ENCODE results near the gene GRAP2.

GRAP2 gene

DNA sequence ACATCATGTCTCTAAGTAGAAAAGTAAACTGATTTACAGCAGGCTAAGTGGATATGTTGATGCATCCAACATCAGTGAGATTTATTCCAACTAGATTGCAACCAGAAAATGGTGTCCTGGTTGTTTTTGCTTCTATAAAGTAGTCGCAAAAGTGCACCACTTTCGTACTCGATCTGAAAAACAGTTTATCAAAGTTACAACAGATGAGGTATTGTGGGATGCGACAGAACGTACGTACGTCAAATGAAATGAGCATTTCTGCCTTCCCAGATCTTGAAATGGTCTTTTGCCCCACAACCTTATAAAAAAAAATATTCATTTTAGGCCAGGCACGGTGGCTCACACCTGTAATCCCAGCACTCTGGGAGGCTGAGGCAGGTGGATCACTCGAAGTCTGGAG lies 13.7 kb downstream of the GRAP2 start:
- TF ChIP-seq CTCF (IDR thresholded peaks at IDR 0.05; ENCODE audit: low read depth, low read length, missing control alignments), result no peak
- in situ Hi-C loops (cut with HindIII; ENCODE audit: low sequenced_read_pairs), result no loop called here
- H3K4me3 ChIP-seq (ENCODE audit: low read depth, low read length), result no peak overlapping the region
- DNase-seq (ENCODE audit: low read depth), result no peak

DNA sequence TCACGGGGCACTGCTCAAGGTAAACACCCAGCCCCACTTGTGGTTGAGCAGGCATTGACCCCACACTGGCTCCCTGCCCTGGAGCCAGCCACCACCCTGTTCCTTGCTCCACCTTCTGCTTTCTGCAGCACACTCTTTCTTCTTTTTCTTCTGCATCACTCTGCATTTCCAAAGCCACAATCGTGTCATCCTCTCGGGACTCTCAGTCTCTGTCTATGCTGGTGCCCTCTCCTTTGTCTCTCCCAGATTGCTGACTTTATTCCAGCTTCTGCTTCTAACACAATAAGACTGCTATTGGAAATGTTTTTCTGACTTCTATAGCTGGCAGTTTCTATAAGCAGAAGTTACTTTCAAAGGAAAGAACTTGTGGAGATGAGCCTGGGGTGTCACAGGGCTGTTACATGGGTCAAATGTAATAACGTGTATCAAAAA lies 14.4 kb downstream of the GRAP2 start:
- no peak overlapping the region for H3K4me3 ChIP-seq (ENCODE audit: low read depth, low read length)
- no peak for TF ChIP-seq CTCF (IDR thresholded peaks at IDR 0.05; ENCODE audit: low read depth, low read length, missing control alignments)
- DNase-seq (ENCODE audit: low read depth), result no peak
- in situ Hi-C loops (cut with HindIII; ENCODE audit: low sequenced_read_pairs), result no loop called here

GRCh38 chr22:39916496-39916895 lies 15.6 kb downstream of the GRAP2 start:
- H3K4me3 ChIP-seq (ENCODE audit: low read depth, low read length), result no peak overlapping the region
- no peak for TF ChIP-seq CTCF (IDR thresholded peaks at IDR 0.05; ENCODE audit: low read depth, low read length, missing control alignments)
- DNase-seq (ENCODE audit: low read depth), result no peak
- in situ Hi-C loops (cut with HindIII; ENCODE audit: low sequenced_read_pairs), result no loop called here

DNA sequence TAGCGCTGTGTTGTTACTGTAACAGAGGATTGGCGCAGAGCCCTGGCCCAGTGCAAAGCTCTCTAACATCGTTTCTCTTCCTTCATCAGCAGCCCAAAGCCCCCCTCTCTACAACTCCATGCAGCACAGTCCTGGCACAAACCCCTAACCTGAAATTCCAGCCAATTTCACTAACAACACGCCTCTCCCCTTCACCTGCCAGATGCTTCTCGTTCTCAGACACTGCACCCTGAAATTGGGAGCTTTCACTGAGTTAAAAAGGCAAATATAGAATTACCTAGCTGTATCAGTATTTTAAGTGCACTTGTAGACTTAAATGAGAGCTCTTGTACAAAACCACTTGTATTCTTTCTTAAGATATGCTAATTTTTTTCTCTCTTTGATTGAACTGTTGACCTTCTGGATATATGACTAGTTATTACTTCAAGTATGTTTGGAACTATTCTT lies 16.3 kb downstream of the GRAP2 start:
- in situ Hi-C loops (cut with HindIII; ENCODE audit: low sequenced_read_pairs), result no loop called here
- no peak overlapping the region for H3K4me3 ChIP-seq (ENCODE audit: low read depth, low read length)
- no peak for DNase-seq (ENCODE audit: low read depth)
- TF ChIP-seq CTCF (IDR thresholded peaks at IDR 0.05; ENCODE audit: low read depth, low read length, missing control alignments), result no peak

DNA sequence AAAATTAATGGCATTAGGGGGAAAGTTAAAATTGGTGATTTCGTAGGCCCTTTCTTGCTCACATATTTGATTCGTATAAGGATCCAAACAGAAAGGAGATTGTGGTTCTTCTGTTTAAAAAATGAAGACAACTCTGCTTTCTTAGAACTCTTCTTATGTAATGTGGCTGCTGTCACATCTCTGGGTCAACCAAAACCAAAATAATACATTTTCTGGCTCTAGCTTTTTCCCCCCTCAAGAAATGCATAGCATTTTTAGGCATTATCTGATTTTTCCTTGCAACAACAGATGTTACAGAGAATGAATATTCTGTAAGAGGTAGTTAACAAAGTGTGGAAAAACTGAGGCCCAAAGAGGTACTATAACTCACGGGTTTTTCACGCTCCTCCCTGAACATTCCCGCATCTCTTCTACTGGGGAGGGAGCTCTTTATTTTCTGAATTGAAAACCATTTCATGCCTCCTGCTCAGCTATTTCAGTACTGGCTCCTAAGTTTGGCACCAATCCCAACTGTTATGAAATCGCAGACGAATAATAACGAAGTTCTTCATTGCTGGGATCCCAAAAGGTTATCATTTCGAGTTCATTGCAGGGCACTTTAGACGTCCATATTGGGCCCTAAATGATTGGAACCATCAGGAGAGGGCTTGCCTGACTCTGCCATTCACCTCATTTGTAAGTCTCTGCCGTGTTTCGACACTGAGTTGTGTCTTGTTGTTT lies 17.1 kb downstream of the GRAP2 start:
- in situ Hi-C loops (cut with HindIII; ENCODE audit: low sequenced_read_pairs), result no loop called here
- no peak for TF ChIP-seq CTCF (IDR thresholded peaks at IDR 0.05; ENCODE audit: low read depth, low read length, missing control alignments)
- DNase-seq (ENCODE audit: low read depth), result no peak
- no peak overlapping the region for H3K4me3 ChIP-seq (ENCODE audit: low read depth, low read length)

- no peak for TF ChIP-seq CTCF (IDR thresholded peaks at IDR 0.05; ENCODE audit: low read depth, low read length, missing control alignments)
- no peak overlapping the region for H3K4me3 ChIP-seq (ENCODE audit: low read depth, low read length)
- no peak for DNase-seq (ENCODE audit: low read depth)
- in situ Hi-C loops (cut with HindIII; ENCODE audit: low sequenced_read_pairs), result loop anchor here (5.0 kb wide), 1 partner anchor 63 kb away; no protein-coding TSS in a partner anchor
These were observed 19.4 kb downstream of the GRAP2 start for GRCh38 chr22:39920134-39920743.
